ENCODE data around the gene SKAP1.

- TF ChIP-seq CTCF (IDR thresholded peaks at IDR 0.05) (no peak), POLR2AphosphoS5 (IDR thresholded peaks at IDR 0.05) (no peak), POLR2A (IDR thresholded peaks at IDR 0.05) (no peak)
Measured at GRCh38 chr17:48162946-48163506, 267.0 kb downstream of the SKAP1 start.
